Astrocyte (in vitro differentiated cells and primary cell): ENCODE measurements around the gene CLMN.

Experiments
- CTCF ChIP-seq: IDR thresholded peaks from 2 replicates; pipeline ENCODE4 v1.5.1; 2011; ENCODE audit warnings: low read depth, mild to moderate bottlenecking, inconsistent platforms, low read length, moderate library complexity; ENCODE audit not compliant: insufficient read depth
- EZH2 ChIP-seq: IDR thresholded peaks from 2 replicates; pipeline ENCODE4 v1.6.1; 2012; ENCODE audit warnings: mild to moderate bottlenecking, low read length, inconsistent platforms; ENCODE audit not compliant: insufficient read depth

- TF ChIP-seq CTCF (no peak), EZH2 (no peak)
These were observed 163.3 kb downstream of the CLMN start for GRCh38 chr14:95156161-95157047.
